HepG2 (cell line): ENCODE measurements around the gene HNRNPUL1. TPM values are rescaled to one million over a fixed set of nuclear protein-coding genes. Genes with fewer than 3 reads are reported as not detected.

Experiments
- BRCA1 ChIP-seq: sonication (generic); formaldehyde crosslinking; IDR thresholded peaks from 2 replicates; pipeline ENCODE4 v1.4.0; 2020; ENCODE audit warnings: missing genetic modification reagents
- DNMT3B ChIP-seq: conservative IDR thresholded peaks from 2 replicates; pipeline ENCODE4 v1.6.1; 2016; ENCODE audit warnings: missing biosample characterization, control low read depth
- EP300 ChIP-seq, 3 experiments: sonication (generic) in 1 of 3; formaldehyde crosslinking in 1 of 3; IDR thresholded peaks; 2 replicates each; pipeline versions ENCODE4 v1.5.1 to v1.6.1; 2011 to 2020; ENCODE audit warnings: low read depth in 2 of 3, low read length in 2 of 3, borderline replicate concordance in 1 of 3, improper control_type of control experiment in 1 of 3, mild to moderate bottlenecking in 1 of 3, missing genetic modification reagents in 1 of 3, moderate library complexity in 1 of 3
- HMGXB4 ChIP-seq, 2 experiments: sonication (generic) in 1 of 2; formaldehyde crosslinking in 1 of 2; IDR thresholded peaks; 2 replicates each; pipeline versions ENCODE4 v1.4.0 to v1.6.1; 2018 to 2020; ENCODE audit warnings: missing genetic modification reagents in 2 of 2, borderline replicate concordance in 1 of 2, low read depth in 1 of 2, mild to moderate bottlenecking in 1 of 2, missing biosample characterization in 1 of 2
- MIER3 ChIP-seq: IDR thresholded peaks from 2 replicates; pipeline ENCODE4 v1.6.1; 2016; ENCODE audit warnings: missing compliant biosample characterization, borderline replicate concordance
- MTF1 ChIP-seq: sonication (generic); formaldehyde crosslinking; IDR thresholded peaks from 2 replicates; pipeline ENCODE4 v1.5.0; 2020; ENCODE audit warnings: missing genetic modification reagents
- NFKBIZ ChIP-seq: IDR thresholded peaks from 2 replicates; pipeline ENCODE4 v1.6.1; 2018; ENCODE audit warnings: missing genetic modification reagents, missing compliant biosample characterization
- POLR2A ChIP-seq, 2 experiments: IDR thresholded peaks; 2 replicates each; pipeline ENCODE4 v1.6.1; 2011; ENCODE audit warnings: low read depth in 2 of 2, low read length in 2 of 2, mild to moderate bottlenecking in 1 of 2, moderate library complexity in 1 of 2; ENCODE audit not compliant: insufficient read depth in 1 of 2
- PTBP1 ChIP-seq: fragments of 200-400 bp; formaldehyde crosslinking; IDR thresholded peaks from 2 replicates; pipeline ENCODE4 v1.6.1; 2018; ENCODE audit warnings: low read length, low read depth; ENCODE audit not compliant: poor library complexity, severe bottlenecking
- RBFOX2 ChIP-seq: fragments of 200-400 bp; formaldehyde crosslinking; IDR thresholded peaks from 2 replicates; pipeline ENCODE4 v1.6.1; 2017; ENCODE audit warnings: low read depth, mild to moderate bottlenecking, low read length
- ZBTB26 ChIP-seq: IDR thresholded peaks from 2 replicates; pipeline ENCODE4 v1.6.1; 2016; ENCODE audit warnings: missing compliant biosample characterization, missing genetic modification reagents, borderline replicate concordance
- ZC3H4 ChIP-seq: sonication (generic); formaldehyde crosslinking; IDR thresholded peaks from 2 replicates; pipeline ENCODE4 v1.4.0; 2020; ENCODE audit warnings: missing genetic modification reagents, borderline replicate concordance
- ZFY ChIP-seq: sonication (generic); formaldehyde crosslinking; IDR thresholded peaks from 2 replicates; pipeline ENCODE4 v1.4.0; 2020; ENCODE audit warnings: missing genetic modification reagents
- ZNF570 ChIP-seq: sonication (generic); formaldehyde crosslinking; IDR thresholded peaks from 2 replicates; pipeline ENCODE4 v1.4.0; 2020; ENCODE audit warnings: mild to moderate bottlenecking, missing genetic modification reagents, borderline replicate concordance
- ZNF589 ChIP-seq: sonication (generic); formaldehyde crosslinking; conservative IDR thresholded peaks from 2 replicates; pipeline ENCODE4 v1.8.0; 2022; ENCODE audit warnings: mild to moderate bottlenecking, moderate library complexity, missing genetic modification reagents
- ZNF772 ChIP-seq: sonication (generic); formaldehyde crosslinking; IDR thresholded peaks from 2 replicates; pipeline ENCODE4 v1.5.0; 2020; ENCODE audit warnings: mild to moderate bottlenecking, missing genetic modification reagents
- ZSCAN25 ChIP-seq: sonication (generic); formaldehyde crosslinking; IDR thresholded peaks from 2 replicates; pipeline ENCODE4 v1.8.0; 2022; ENCODE audit warnings: mild to moderate bottlenecking, missing genetic modification reagents
- polyA plus RNA-seq, 8 experiments: library from polyadenylated mRNA; depleted of rRNA in 3 of 8; stranded (reverse) in 7 of 8; unstranded in 1 of 8; fragments of >200 nt; fragmentation: Illumina TruSeq in 4 of 8; extraction: Trizol in 4 of 8; gene quantifications; 2 replicates each; pipeline versions ENCODE4 v1.2.1 to v1.2.3, GENCODE V29; 2011 to 2016; ENCODE audit warnings: low read depth in 4 of 8, missing spikeins in 1 of 8, mixed read lengths in 1 of 8; ENCODE audit not compliant: insufficient read depth in 1 of 8
- total RNA-seq, 5 experiments: library from RNA; depleted of rRNA; stranded (reverse); fragments of >200 nt; fragmentation: Illumina TruSeq; extraction: Trizol; gene quantifications; 2 replicates each; pipeline ENCODE4 v1.2.3, GENCODE V29; 2016; ENCODE audit warnings: low read depth in 1 of 5
- TF ChIP-seq, protein P1 (sequence below): sonication (generic); IDR thresholded peaks from 2 replicates; pipeline ENCODE4 v1.6.1; 2016; ENCODE audit warnings: low read depth, borderline replicate concordance
- TF ChIP-seq, protein P2 (sequence below): sonication (generic); formaldehyde crosslinking; IDR thresholded peaks from 2 replicates; pipeline ENCODE4 v1.9.0; 2021; ENCODE audit warnings: missing genetic modification reagents, borderline replicate concordance
- TF ChIP-seq, protein P3 (sequence below): sonication (generic); formaldehyde crosslinking; IDR thresholded peaks from 2 replicates; pipeline ENCODE4 v1.5.0; 2020; ENCODE audit warnings: missing genetic modification reagents

HNRNPUL1 gene
- total and polyA plus RNA-seq, 2 of the 13 experiments (the other 11 are each of a cell fraction or from before 2014, with no cell fraction given) = 30.9 to 81.7 TPM

GRCh38 chr19:41308450-41309179, 44.4 kb downstream of the HNRNPUL1 start (continued):
- TF ChIP-seq, protein P1, sequence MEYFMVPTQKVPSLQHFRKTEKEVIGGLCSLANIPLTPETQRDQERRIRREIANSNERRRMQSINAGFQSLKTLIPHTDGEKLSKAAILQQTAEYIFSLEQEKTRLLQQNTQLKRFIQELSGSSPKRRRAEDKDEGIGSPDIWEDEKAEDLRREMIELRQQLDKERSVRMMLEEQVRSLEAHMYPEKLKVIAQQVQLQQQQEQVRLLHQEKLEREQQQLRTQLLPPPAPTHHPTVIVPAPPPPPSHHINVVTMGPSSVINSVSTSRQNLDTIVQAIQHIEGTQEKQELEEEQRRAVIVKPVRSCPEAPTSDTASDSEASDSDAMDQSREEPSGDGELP = peak; percentile 27; the same call in 1 of the 2 replicates
- no peak for TF ChIP-seq ZBTB26
- TF ChIP-seq PTBP1 = no peak
- TF ChIP-seq, protein P2, sequence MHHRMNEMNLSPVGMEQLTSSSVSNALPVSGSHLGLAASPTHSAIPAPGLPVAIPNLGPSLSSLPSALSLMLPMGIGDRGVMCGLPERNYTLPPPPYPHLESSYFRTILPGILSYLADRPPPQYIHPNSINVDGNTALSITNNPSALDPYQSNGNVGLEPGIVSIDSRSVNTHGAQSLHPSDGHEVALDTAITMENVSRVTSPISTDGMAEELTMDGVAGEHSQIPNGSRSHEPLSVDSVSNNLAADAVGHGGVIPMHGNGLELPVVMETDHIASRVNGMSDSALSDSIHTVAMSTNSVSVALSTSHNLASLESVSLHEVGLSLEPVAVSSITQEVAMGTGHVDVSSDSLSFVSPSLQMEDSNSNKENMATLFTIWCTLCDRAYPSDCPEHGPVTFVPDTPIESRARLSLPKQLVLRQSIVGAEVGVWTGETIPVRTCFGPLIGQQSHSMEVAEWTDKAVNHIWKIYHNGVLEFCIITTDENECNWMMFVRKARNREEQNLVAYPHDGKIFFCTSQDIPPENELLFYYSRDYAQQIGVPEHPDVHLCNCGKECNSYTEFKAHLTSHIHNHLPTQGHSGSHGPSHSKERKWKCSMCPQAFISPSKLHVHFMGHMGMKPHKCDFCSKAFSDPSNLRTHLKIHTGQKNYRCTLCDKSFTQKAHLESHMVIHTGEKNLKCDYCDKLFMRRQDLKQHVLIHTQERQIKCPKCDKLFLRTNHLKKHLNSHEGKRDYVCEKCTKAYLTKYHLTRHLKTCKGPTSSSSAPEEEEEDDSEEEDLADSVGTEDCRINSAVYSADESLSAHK (CRISPR knock-in tag) = no peak
- TF ChIP-seq POLR2A (IDR thresholded peaks at IDR 0.05; ENCODE audit: insufficient read depth in 1 of 2, low read depth in 2 of 2, low read length in 2 of 2) = peak; percentile 23 to 35; a peak in 2 of 4 replicates
- TF ChIP-seq ZNF570 (CRISPR knock-in tag) = no peak
- 0 out of 2 replicates have a peak, but pooled peaks have one; percentile 68 for TF ChIP-seq DNMT3B (CRISPR knock-in tag)
- 0 out of 2 replicates have a peak, but pooled peaks have one; percentile 6 for TF ChIP-seq NFKBIZ (CRISPR knock-in tag)
- TF ChIP-seq ZNF589 (CRISPR knock-in tag) = no peak
- TF ChIP-seq MTF1 (CRISPR knock-in tag) = no peak
- TF ChIP-seq ZC3H4 = no peak
- TF ChIP-seq, protein P3, sequence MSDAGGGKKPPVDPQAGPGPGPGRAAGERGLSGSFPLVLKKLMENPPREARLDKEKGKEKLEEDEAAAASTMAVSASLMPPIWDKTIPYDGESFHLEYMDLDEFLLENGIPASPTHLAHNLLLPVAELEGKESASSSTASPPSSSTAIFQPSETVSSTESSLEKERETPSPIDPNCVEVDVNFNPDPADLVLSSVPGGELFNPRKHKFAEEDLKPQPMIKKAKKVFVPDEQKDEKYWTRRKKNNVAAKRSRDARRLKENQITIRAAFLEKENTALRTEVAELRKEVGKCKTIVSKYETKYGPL (CRISPR knock-in tag) = no peak
- TF ChIP-seq RBFOX2 = peak; percentile 60; the same call in 1 of the 2 replicates
- no peak for TF ChIP-seq BRCA1 (CRISPR knock-in tag)
- peak in 1 of 2 experiments; percentile 46; a peak in 2 of 4 replicates for TF ChIP-seq HMGXB4 (CRISPR knock-in tag; IDR thresholded peaks at IDR 0.05; ENCODE audit: borderline replicate concordance in 1 of 2, low read depth in 1 of 2)
- no peak for TF ChIP-seq MIER3 (CRISPR knock-in tag)
- no peak for TF ChIP-seq ZSCAN25 (CRISPR knock-in tag)
- TF ChIP-seq EP300 (IDR thresholded peaks at IDR 0.05; ENCODE audit: low read depth in 2 of 2, low read length in 2 of 2) = no peak
- TF ChIP-seq EP300 (CRISPR knock-in tag; IDR thresholded peaks at IDR 0.05; ENCODE audit: borderline replicate concordance) = no peak
- TF ChIP-seq ZFY = no peak
- peak; percentile 72; the same call in 1 of the 2 replicates for TF ChIP-seq ZNF772
